Measurements from ENCODE around the gene IFT80.

The IFT80 gene

GRCh38 chr3:160314995-160315394 lies 84.0 kb downstream of the IFT80 start:
- Histone ChIP-seq H3K9me2 (replicated peaks; ENCODE audit: control insufficient read depth, low read length) (no peaks in the 10 kb centered on the region), H3K4me2 (ENCODE audit: low read length) (no peak overlapping the region), H3K4me3 (ENCODE audit: low read length) (no peak overlapping the region), H3K27ac (ENCODE audit: low read depth, low read length) (no peak overlapping the region), H3K9me3 (ENCODE audit: control insufficient read depth, insufficient read depth, low read length) (no peaks in the 10 kb centered on the region), H3K79me2 (ENCODE audit: control insufficient read depth, low read length) (no peaks in the 10 kb centered on the region), H3F3A (ENCODE audit: control insufficient read depth, insufficient read depth) (no peaks in the 10 kb centered on the region), H3K4me1 (ENCODE audit: control insufficient read depth, low read length) (no peaks in the 10 kb centered on the region), H3K36me3 (ENCODE audit: control insufficient read depth, low read length) (peaks cover 7% of the 10 kb centered on the region), H3K27me3 (ENCODE audit: control insufficient read depth, low read length) (no peaks in the 10 kb centered on the region), H4K20me1 (ENCODE audit: control insufficient read depth, insufficient read depth, low read depth, low read length) (no peaks in the 10 kb centered on the region)
- TF ChIP-seq, protein P1, sequence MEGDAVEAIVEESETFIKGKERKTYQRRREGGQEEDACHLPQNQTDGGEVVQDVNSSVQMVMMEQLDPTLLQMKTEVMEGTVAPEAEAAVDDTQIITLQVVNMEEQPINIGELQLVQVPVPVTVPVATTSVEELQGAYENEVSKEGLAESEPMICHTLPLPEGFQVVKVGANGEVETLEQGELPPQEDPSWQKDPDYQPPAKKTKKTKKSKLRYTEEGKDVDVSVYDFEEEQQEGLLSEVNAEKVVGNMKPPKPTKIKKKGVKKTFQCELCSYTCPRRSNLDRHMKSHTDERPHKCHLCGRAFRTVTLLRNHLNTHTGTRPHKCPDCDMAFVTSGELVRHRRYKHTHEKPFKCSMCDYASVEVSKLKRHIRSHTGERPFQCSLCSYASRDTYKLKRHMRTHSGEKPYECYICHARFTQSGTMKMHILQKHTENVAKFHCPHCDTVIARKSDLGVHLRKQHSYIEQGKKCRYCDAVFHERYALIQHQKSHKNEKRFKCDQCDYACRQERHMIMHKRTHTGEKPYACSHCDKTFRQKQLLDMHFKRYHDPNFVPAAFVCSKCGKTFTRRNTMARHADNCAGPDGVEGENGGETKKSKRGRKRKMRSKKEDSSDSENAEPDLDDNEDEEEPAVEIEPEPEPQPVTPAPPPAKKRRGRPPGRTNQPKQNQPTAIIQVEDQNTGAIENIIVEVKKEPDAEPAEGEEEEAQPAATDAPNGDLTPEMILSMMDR (IDR thresholded peaks at IDR 0.05; ENCODE audit: low read depth, low read length, poor library complexity, severe bottlenecking), result no peak
- no peak for TF ChIP-seq EZH2phosphoT487 (IDR thresholded peaks at IDR 0.05; ENCODE audit: borderline replicate concordance, low read length)

DNA sequence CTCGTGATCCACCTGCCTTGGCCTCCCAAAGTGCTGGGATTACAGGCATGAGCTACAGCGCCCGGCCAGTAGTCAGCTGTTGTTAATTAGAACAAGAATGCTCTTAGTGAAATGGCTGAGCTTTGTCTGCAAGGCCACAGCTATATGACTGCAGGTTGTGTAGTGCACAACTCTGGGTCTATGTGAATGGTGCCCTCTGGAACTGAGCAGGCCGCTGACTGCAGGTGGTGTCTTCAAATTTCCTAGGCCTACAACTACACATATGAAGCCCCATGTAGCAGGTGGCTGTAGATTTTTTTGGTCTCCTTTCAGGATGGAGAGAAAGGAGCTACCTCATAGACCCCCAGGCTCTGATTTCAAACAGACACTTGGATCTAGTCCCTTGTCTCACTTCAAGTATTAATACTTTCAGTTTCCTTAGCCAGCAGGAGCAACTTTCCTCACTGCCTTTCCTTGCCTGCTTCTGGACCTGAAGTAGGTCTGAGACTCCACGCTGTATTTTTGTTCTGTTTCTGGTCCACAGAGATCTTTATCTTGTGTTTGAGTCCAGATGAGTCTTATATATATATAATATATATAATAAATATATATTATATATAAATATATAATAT lies 86.9 kb downstream of the IFT80 start:
- H3K4me2 ChIP-seq (ENCODE audit: low read length), result no peak overlapping the region
- H3K4me3 ChIP-seq (ENCODE audit: low read length), result no peak overlapping the region
- H3K4me1 ChIP-seq (ENCODE audit: control insufficient read depth, low read length), result no peaks in the 10 kb centered on the region
- H3K9me3 ChIP-seq (ENCODE audit: control insufficient read depth, insufficient read depth, low read length), result no peaks in the 10 kb centered on the region
- H3K27me3 ChIP-seq (ENCODE audit: control insufficient read depth, low read length), result no peaks in the 10 kb centered on the region
- no peaks in the 10 kb centered on the region for H4K20me1 ChIP-seq (ENCODE audit: control insufficient read depth, insufficient read depth, low read depth, low read length)
- H3K9me2 ChIP-seq (replicated peaks; ENCODE audit: control insufficient read depth, low read length), result no peaks in the 10 kb centered on the region
- H3K36me3 ChIP-seq (ENCODE audit: control insufficient read depth, low read length), result peaks cover 4% of the 10 kb centered on the region; the same call in 1 of the 2 replicates
- no peaks in the 10 kb centered on the region for H3F3A ChIP-seq (ENCODE audit: control insufficient read depth, insufficient read depth)
- H3K79me2 ChIP-seq (ENCODE audit: control insufficient read depth, low read length), result no peaks in the 10 kb centered on the region
- TF ChIP-seq, protein P1 (IDR thresholded peaks at IDR 0.05; ENCODE audit: low read depth, low read length, poor library complexity, severe bottlenecking), result no peak
- no peak for TF ChIP-seq EZH2phosphoT487 (IDR thresholded peaks at IDR 0.05; ENCODE audit: borderline replicate concordance, low read length)
- H3K27ac ChIP-seq (ENCODE audit: low read depth, low read length), result no peak overlapping the region

DNA sequence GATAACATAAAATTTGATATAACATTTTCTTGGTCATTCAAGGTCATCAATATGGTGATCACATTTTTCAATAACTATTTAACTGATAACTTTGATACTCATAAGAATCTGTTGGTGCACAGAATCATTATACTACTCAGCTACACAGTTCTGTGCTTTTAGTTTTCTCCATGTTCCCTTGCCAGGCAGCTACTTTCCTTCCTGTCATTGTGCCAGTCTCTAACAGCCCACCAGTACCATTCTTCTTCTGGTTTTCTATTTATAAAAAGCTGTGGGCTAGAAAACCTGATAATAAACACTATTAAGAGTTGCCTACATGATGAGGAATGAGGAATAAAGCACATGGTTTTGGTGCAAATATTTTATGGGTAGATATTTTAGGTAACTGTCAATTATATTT lies 96.2 kb downstream of the IFT80 start:
- no peaks in the 10 kb centered on the region for H3K79me2 ChIP-seq (ENCODE audit: control insufficient read depth, low read length)
- no peaks in the 10 kb centered on the region; the same call in 1 of the 2 replicates for H3F3A ChIP-seq (ENCODE audit: control insufficient read depth, insufficient read depth)
- H3K9me2 ChIP-seq (replicated peaks; ENCODE audit: control insufficient read depth, low read length), result no peaks in the 10 kb centered on the region
- H3K4me1 ChIP-seq (ENCODE audit: control insufficient read depth, low read length), result no peaks in the 10 kb centered on the region
- no peak overlapping the region for H3K4me2 ChIP-seq (ENCODE audit: low read length)
- no peak overlapping the region for H3K4me3 ChIP-seq (ENCODE audit: low read length)
- no peak overlapping the region for H3K27ac ChIP-seq (ENCODE audit: low read depth, low read length)
- TF ChIP-seq EZH2phosphoT487 (IDR thresholded peaks at IDR 0.05; ENCODE audit: borderline replicate concordance, low read length), result no peak
- TF ChIP-seq, protein P1 (IDR thresholded peaks at IDR 0.05; ENCODE audit: low read depth, low read length, poor library complexity, severe bottlenecking), result no peak
- no peaks in the 10 kb centered on the region for H3K27me3 ChIP-seq (ENCODE audit: control insufficient read depth, low read length)
- H3K36me3 ChIP-seq (ENCODE audit: control insufficient read depth, low read length), result peaks cover 13% of the 10 kb centered on the region
- H4K20me1 ChIP-seq (ENCODE audit: control insufficient read depth, insufficient read depth, low read depth, low read length), result no peaks in the 10 kb centered on the region
- no peaks in the 10 kb centered on the region for H3K9me3 ChIP-seq (ENCODE audit: control insufficient read depth, insufficient read depth, low read length)
